Kidney capillary endothelial cell (primary cell): ENCODE results near the gene ATXN7.

ENCODE experiments used
- DNase-seq: peaks from one replicate; pipeline ENCODE4 v3.0.0-alpha.2; 2018; ENCODE audit warnings: low spot score

Gene ATXN7

DNA sequence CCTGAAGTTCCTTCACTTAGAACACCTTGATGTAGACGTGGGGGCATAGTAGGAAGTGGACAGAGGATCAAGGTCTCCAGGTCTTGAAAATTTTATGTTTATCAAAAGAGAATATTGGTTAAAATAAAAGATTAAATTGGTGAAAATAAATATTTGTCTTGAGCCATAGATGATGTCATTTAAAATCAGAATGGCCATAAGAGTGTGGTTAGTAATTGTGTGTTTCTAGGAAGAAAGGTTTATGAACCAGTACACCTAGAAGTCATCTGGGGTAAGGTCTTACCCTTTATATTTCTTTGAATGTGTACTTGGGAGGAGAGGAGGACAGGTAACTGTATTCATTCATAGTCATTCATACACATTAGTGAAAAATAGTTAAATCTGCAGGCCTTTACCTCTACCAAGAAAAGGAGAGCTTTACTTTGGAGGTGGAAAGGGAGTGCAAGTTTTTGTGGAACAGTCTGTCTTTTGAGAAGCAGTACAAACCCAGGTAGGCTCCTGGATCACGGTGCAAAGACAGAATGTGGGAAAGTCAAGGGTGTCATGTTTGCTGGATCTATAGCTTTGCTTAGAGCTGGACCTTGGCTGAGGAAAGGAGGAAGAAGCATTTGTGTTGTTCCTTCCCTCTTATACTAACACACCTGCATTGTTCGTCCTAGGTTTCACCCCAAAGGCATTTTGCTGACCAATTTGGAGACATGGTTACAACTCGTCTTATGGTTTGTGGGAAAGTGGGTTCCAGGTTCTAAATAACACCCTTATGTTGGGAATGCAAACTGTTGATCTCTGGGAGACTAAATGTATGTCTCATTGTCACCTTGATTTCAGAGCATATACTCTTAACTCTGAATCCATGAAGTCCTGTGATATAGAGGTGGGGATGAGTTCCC is 42.3 kb downstream of the ATXN7 start:
- DNase-seq = no peak

DNA sequence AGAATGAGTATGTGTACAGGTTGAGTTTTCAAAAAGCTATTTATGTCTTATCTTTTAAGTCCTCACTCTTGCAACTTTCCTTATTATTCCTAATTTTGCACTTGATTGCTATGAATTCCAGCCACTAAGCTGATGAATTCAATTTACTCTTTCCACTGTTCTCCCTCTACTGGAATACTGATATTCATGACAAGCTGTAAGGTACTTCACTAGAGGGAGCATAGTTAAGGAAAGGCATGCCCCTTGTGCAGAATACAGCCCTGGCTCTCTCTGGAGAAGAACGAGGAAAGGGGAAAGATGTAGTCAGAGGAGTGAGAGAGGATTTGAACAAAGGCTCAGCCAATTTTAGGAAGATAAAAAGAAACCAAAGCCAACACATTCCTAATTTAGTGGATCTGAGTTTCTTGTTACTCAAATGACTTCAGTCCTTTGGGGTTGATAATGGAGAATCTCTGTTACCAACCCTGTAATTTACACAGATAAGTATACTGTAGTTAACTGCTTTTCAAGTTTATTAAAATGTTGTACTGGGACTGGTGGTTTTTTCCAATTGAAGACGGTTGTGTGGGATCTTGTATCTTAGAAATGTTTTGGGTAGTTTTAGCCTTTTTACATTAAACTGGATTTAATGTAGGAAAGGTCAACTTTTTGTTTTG is 44.5 kb downstream of the ATXN7 start:
- DNase-seq = no peak

DNA sequence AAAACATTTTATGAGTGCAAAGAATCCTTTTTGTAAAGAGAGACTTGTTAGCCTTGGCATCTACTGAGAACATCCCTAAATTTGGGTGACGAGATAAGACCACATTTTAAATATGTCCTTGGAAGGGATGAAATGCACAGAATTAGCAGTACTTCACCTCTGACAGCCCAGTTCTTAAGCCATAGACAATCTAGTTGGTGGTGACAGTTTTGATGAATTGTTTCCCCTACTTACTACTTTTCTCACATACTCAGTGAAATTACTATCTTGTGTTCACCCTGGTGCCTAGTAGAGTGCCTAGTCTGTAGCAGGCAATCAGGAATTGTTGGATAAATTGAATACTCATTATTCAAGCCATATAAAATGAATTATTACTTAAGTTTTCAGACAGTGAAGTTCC is 45.1 kb downstream of the ATXN7 start:
- DNase-seq = no peak

DNA sequence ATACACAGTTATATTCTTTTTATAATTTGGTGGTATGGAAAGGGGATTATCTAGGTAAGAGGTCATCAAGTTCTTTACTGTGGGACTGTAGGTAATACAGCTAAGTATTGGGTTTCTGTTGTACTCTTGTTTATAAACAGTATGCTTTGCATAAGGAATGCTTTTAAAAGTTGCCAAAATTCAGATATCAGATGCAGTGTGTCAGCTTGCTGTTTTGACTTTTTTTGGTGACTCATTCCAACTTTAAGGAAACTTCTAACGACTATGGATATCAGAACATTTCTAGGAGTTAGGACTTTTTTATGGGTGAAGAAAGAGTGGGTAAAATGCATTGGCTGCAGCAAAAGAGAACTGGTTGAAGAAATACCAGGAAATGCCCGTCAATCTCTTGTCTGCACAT is 45.8 kb downstream of the ATXN7 start:
- DNase-seq = no peak

DNA sequence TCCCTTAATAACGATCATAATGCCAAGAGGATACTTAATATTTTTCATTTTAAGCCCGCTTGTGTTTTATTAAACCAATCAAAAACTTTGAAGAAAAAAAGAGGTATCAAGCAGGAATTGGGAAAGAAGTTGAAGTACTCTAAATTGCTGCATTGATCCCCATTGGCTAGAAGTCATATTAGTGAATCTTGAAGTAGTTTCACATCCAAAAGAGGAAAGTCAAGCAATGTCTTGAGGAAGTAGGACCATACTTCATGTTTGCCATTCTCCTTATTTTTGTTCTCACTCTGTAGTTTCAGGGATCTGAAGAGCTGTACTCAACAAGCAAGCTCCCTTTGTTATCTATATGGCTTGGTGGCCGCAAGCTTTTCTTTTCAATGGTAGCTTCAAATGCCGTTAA is 46.3 kb downstream of the ATXN7 start:
- DNase-seq = no peak

DNA sequence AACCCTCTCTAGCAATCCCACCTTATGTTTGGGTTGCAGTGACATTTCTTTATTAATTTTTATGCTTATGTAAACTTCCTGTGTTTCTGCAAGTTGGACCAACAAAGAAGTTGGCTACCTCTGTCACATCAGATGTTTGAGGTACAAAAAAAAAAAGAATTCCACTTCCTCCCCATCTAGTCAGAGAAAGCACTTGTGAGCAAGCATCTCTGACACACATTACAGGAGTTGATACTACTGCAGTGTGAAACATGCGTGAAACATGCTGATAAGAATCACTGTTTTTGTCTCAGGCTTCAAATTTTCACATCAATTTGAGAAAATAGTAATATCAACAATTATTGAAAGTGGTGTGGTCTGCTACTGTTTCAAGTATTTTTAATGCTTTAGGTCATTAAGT is 47.2 kb downstream of the ATXN7 start:
- DNase-seq = peak; percentile 34

DNA sequence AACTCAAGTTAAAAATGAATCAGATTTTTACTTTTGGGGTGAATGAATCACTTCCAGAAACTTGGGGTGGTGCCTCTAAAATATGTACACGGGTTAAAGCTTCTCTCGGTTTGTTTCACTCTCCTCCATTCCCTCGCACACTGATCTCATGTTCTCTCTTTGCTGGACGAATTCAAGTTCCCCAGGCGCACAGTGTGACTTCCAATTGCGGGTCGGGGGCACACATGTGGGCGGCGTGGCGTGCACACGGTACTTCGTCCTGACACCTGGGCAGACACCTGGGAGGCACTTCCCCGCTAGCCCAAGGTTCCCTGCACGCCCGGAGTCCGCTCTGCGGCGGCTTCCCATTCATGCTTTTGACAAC is 47.8 kb downstream of the ATXN7 start:
- no peak for DNase-seq

DNA sequence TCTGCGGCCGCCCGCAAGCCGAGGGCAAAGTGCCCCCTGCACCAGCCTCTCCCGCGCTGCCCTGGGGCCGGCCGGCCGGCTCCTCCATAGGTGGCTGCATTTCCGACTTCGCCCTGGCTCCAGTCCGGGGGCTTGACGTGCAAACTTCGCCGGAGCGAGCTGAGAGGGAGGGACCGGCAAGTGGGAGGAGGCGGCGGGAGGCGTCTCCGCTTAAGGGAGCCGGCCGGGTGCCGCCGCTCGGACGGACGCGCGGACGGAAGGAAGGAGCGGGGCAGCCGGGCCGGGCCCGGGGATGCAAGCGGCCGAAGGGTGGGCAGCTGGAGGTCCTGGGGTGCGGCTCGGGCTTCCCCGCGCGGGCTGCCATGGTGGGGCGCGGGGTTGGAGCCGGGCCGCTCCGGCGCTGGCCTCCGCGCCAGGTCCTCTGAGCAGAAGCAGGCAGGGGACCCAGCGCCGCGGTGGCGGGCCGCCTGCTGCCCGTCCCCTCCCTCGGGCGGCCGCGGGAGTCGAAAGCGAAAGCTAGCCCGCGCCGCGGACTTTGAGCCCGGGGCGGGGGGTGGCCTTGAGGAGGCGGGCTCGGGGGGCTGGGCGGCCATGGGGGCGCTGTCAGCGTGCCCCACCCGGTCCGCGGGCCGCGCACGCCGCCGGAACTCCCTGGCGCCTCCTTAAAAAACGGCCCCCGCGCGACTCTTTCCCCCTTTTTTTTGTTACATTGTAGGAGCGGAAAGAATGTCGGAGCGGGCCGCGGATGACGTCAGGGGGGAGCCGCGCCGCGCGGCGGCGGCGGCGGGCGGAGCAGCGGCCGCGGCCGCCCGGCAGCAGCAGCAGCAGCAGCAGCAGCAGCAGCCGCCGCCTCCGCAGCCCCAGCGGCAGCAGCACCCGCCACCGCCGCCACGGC is 48.5 kb downstream of the ATXN7 start, which contains the start of gene SCAANT1:
Gene SCAANT1, minus strand, starts transcription at position 511 of the 895 bp plus-strand sequence.
- peak; percentile 69 for DNase-seq

DNA sequence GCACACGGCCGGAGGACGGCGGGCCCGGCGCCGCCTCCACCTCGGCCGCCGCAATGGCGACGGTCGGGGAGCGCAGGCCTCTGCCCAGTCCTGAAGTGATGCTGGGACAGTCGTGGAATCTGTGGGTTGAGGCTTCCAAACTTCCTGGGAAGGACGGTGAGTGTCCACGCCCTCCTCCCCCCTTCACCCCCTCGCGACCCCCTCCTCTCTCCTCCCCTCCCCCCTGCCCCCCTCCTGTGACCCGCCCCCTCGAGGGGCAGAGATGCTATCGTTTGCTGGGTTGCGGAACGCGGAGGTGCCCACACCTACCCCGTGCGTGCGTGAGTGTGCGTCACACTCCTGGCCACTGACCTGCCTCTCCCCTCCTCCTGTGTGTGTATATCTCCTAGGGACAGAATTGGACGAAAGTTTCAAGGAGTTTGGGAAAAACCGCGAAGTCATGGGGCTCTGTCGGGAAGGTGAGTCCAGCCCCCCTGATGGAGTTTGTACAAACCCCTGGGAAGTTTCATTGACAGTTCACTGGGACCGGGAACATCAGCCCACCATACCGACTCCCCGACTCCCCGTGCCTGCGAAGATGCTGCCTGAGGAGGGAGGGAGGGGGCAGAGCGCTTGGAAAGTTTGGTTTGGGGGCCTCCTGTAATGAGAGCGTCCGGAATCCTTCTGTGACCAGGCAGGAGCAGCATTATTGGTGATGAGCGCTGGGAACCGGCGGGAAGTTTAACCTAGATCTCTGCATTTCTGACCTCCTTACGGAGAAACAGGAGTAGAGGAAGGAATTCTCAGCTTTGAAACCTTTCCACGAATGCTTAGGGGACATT is 49.3 kb downstream of the ATXN7 start:
- DNase-seq = no peak

DNA sequence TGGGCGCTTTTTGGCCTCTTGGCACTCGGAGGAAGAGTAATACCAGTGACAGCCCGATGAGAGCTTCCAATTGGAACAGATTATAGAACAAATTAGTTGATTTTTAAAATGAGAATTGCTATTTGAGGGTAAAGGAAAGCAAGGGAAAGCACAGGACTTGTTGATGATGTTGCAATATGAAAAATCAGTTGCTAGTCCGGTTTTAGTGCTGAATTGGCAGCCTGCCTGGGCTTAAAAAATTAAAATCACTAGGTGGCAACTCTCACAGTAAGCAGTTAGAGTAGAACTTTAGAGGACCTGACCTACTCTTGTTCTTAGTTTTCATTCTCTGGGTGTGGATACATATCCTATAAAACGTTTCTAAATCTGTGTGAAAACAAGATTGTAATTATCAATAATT is 50.6 kb downstream of the ATXN7 start:
- no peak for DNase-seq

DNA sequence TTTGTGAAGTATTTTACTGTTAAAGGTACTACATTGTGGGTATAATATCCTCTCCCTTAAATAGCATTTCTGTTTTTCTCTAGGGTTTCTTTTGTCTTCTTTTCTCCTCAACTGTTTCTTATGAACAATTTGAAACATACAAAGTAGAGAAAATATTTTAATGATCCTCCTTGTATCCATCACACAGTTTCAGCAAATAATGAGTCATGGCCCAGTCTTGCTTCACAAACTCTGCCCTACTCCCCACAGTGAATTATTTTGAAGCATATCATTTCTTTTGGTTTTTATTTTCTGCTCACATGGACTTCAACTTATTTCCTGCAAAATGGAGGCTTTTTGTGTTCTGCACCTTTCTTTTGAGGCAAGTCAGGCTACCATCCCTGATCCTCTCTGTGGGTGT is 54.7 kb downstream of the ATXN7 start:
- no peak for DNase-seq

DNA sequence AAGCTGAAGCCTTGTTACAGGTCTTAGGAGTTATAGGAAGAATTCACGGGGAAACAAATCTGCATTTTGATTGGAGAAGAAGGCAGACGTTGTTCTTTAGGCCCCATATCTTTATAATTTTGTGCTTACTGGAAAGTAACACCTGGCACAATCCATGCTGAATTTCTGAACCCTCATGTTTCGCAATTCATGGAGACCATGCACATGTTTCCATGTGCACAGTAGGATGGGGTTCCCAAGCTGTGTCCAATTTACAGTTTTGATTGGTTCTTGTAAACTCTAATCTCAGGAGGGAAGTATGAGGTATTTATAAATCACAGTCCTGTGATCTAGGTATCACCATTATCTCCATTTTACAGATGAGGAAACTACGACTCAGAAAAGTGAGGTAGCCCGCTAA is 56.3 kb downstream of the ATXN7 start:
- no peak for DNase-seq

DNA sequence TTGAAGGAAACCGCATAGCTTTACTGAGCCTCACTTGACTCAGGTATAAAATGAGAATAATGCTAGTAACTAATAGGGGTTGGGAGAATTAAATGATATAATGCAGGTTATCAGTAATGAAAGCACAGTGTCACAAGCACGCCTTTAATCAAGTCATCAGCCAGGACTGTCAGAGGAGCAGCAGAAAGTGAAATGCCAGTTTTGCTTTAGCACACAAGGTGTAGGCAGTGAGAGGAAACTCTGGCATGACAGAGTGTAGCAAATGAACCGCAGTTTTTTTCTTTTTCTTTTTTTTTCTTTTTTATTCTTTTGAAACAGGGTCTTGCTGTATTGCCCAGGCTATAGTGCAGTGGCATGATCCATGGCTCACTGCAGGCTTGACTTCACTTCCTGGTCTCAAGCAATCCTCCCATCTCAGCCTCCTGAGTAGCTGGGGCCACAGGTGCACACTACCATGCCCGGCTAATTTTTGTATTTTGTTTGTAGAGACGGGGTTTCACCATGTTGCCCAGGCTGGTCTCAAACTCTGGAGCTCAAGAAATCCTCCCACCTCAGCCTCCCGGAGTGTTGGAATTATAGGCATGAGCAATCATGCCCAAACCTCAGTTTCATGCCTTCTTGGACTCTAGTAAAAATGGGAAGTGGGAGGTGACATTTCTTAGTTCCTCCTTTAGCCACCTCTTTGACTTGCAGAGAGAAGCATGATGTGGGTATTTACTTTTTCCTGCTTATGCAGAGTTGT is 58.2 kb downstream of the ATXN7 start:
- DNase-seq = no peak

DNA sequence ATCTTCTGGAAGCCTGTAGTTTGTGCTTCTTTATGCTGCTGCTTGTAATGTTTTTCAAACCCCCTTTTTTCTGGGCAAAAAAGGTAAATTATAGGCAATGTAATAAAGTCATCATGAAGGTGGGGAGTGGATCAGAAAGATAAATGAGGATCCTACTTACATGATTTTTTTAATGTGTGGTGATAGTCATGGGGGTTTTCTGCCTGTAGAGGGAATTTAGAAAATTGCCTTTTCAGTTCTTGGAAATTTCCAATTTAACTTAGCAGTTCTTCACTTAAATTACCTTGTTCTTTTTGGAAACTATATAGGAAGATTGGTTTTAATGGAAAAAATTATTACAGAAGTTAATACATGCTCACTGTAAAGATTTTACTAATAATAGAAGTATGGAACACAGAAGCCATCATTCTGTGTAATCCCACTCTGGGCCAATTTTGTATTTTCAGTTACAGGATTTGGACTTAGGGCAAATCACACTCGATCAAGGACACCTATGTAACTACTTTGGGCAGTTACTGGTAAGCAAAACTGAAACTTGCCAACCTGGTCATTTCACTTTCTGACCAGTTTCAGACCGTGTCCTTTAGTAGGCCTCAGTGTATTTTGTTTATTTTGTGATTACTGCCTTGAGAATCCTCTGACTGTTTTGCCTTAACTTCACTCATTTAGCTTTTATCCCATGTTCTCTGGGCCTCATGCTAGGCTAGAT is 59.0 kb downstream of the ATXN7 start:
- no peak for DNase-seq

DNA sequence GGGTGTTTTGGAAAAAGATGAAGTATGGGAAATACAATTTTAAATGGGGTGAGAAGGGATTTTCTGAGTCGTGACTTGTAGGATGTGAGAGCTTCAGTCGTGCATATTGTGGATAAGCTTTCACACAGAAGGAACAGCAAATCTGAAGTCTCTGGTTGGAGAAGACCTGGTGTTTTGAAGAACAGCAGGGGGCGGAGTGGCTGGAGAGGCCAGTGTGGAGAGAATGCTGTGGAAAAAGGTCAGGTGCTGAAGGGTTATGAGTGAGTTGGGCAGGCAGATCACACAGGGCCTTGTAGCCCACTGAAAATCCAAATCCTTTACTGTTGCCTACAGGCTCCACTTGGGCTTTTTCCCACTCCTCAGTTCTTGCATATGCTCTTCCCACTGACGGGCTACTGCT is 62.6 kb downstream of the ATXN7 start:
- DNase-seq = no peak

DNA sequence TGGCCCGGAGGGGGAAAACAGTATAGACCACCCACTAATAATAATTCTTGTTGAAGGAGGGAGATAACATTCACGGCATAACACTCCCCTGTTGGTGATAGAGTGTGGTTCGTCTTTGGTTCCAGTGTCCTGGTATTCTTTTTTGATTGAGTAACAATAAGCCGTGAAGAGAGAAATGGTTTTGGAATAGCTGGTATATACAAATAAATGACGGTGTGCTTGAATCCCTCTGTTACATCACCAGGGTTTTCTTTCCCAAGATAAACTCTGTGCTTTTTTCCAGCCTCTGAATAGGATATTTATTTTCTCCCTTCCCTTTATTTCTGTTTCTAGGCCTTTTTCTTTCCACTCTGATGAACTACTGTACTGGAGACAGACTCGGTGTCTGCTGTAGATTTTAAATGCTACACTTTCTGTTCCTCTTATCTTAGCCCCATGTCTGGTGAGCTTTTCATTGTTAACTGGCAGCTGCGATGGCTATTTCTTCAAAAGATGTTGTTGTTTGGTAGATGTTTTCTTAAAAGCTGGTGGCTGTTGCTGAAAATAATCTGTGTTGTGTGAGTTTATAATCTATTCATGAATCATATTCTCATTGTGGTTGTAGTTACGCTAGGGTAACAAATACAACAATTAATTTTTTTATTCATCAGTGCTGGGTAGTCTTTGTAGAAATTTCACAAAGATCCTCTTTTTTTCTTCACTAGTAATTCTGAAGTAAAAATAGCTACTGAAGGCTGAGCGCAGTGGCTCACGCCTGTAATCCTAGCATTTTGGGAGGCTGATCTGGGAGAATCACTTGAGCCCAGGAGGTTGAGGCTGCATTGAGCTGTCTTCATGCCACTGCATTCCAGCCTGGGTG is 64.0 kb downstream of the ATXN7 start:
- DNase-seq = no peak

DNA sequence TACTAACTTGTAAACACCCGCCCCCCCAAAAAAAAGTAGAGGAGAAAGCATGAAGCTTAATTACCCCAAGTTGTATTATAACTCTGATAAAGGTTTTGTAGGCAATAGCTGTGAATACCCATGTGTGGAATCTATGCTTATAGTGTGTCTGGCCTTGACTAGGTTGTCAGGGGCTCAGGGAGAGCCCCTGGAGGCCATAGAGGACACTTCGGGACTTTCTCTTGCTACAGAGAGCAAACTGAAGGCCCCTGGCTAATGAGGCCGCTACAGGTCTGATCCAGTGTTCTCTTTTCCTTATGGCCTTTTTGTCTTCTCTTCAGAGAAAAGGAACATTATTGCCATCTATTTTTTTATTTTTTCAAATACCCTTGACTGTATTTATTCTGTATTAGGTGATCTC is 67.6 kb downstream of the ATXN7 start:
- no peak for DNase-seq

DNA sequence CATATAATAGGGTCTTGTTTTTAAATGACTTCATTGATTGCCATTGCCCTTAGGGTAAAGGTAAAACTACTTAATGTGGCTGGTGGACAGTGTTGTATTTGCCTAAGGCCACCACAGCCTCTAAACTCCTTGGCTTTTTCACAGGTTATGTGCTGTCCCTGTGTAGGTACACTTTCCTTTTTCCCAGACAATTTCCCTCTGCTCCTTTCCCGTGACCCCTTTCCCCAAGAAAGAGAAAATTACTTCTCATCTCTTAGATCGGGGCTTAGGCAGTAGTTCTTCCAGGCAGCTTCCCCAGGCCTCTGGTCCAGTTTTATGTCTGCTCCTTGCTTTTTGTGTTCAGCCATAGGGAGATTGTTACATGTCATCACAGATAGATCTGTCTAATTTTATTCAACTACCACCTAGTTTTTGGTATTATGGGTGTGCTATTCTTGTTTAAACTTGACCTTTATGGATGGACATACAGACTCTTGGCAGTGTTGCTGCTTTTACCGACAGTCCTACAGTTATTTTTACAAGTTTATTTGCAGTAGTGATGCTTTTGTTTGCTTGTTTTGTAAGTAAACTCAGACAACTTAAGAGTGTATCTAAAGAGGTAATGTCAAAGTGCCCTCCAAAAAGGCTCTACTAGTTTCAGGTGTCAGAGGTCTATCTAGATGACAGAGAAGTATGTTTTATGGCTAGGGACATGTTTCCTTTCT is 69.0 kb downstream of the ATXN7 start:
- no peak for DNase-seq

DNA sequence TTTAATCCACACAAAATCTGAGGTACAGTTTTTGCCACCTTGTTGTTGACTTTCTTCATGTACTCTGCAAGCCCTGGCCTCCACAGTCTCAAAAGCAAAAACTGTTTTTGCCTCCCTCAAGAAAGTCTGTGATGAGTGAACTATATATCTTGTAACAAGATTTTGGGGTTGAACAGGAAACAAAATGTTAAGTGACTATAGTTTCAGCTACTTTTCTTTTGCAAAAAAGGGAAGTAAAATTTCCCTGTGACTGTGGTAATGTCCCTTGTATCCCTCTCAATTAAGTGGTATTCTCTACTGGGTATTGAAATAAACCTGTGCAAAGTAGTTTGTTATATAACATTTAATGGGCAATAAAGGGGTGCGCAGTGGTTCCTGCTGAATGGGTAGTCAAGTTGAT is 69.8 kb downstream of the ATXN7 start:
- DNase-seq = no peak
